ENCODE results near the gene THSD4. TPM values are rescaled to one million over a fixed set of nuclear protein-coding genes. Genes with fewer than 3 reads are reported as not detected.

THSD4 gene
- total RNA-seq, 2 donors from 2014 or later: 0.08 TPM; not detected in 1

GRCh38 chr15:71443538-71443937 is 328.3 kb downstream of the THSD4 start:
- ATAC-seq (replicated peaks): no peak

GRCh38 chr15:71444032-71444810 is 328.9 kb downstream of the THSD4 start:
- Mint-ChIP-seq H3K4me3 (no peak overlapping the region), H3K4me1 (no peaks in the 10 kb centered on the region), H3K9me3 (no peaks in the 10 kb centered on the region), H3K27me3 (peaks cover 3% of the 10 kb centered on the region), H3K36me3 (ENCODE audit: low read depth) (no peaks in the 10 kb centered on the region), H3K27ac (no peak overlapping the region)
- no peak for ATAC-seq (replicated peaks)

More at GRCh38 chr15:71443538-71443937, 328.3 kb downstream of the THSD4 start:
- H3K9me3 Mint-ChIP-seq: no peaks in the 10 kb centered on the region
- H3K4me3 Mint-ChIP-seq: no peak overlapping the region
- no peaks in the 10 kb centered on the region for H3K4me1 Mint-ChIP-seq
- H3K36me3 Mint-ChIP-seq (ENCODE audit: low read depth): no peaks in the 10 kb centered on the region
- peaks cover 3% of the 10 kb centered on the region for H3K27me3 Mint-ChIP-seq
- H3K27ac Mint-ChIP-seq: no peak overlapping the region

- no peaks in the 10 kb centered on the region for H3K4me1 Mint-ChIP-seq
- no peak for ATAC-seq (replicated peaks)
- no peaks in the 10 kb centered on the region for H3K9me3 Mint-ChIP-seq
- no peak overlapping the region for H3K4me3 Mint-ChIP-seq
- no peaks in the 10 kb centered on the region for H3K36me3 Mint-ChIP-seq (ENCODE audit: low read depth)
- H3K27ac Mint-ChIP-seq: no peak overlapping the region
- peaks cover 3% of the 10 kb centered on the region for H3K27me3 Mint-ChIP-seq
Measured at GRCh38 chr15:71444866-71445590, 329.8 kb downstream of the THSD4 start.

- H3K36me3 Mint-ChIP-seq (ENCODE audit: low read depth): no peaks in the 10 kb centered on the region
- no peaks in the 10 kb centered on the region for H3K4me1 Mint-ChIP-seq
- no peak overlapping the region for H3K27ac Mint-ChIP-seq
- no peak for ATAC-seq (replicated peaks)
- no peaks in the 10 kb centered on the region for H3K9me3 Mint-ChIP-seq
- H3K27me3 Mint-ChIP-seq: no peaks in the 10 kb centered on the region
- no peak overlapping the region for H3K4me3 Mint-ChIP-seq
Measured at GRCh38 chr15:71447328-71448250, 332.3 kb downstream of the THSD4 start.

DNA sequence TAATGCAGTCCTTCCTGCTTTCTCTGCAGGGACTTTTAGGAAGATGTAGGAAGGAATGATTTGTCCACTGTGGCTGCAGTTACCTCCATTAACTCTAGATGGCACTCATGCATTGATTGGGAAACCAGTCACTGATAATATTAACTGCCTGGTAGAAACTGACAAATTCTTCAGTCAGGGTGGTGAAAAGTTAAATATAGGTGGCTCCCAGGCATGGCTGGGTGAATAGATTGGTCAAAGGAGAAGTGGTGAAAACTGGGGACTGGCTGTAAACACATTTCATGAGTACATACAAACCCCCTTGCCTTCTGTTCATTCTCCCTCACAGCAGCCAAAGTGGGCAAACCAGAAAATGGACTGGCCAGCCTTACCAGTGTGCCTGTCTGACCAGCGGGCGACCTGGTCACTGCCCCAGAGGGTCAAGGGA is 333.4 kb downstream of the THSD4 start:
- Mint-ChIP-seq H3K27ac (no peak overlapping the region), H3K27me3 (peaks cover 2% of the 10 kb centered on the region), H3K36me3 (ENCODE audit: low read depth) (no peaks in the 10 kb centered on the region), H3K9me3 (no peaks in the 10 kb centered on the region), H3K4me3 (no peak overlapping the region), H3K4me1 (no peaks in the 10 kb centered on the region)
- ATAC-seq (replicated peaks): no peak

DNA sequence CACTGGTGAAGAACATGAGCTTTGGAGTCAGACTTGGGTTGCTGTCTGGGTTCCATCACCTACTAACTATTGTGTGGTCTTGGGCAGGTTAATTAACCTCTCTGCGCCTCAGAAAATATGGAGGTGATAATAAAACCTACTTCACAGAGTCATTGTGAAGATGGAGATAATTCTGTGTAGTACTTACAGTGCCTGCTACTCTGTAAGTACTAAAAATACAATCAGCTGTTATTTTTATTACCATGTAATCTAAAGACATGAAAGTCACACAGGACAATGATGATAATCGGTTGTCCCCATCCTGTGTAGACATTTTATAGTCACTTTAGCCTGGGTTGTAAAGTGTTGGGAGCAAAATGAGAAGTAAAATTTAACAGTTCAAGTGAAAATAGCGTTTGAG is 334.1 kb downstream of the THSD4 start:
- Mint-ChIP-seq H3K27ac (no peak overlapping the region), H3K9me3 (no peaks in the 10 kb centered on the region), H3K4me1 (no peaks in the 10 kb centered on the region), H3K4me3 (no peak overlapping the region), H3K36me3 (ENCODE audit: low read depth) (no peaks in the 10 kb centered on the region), H3K27me3 (peaks cover 3% of the 10 kb centered on the region)
- ATAC-seq (replicated peaks): no peak

- H3K27me3 Mint-ChIP-seq: peaks cover 5% of the 10 kb centered on the region
- no peaks in the 10 kb centered on the region for H3K9me3 Mint-ChIP-seq
- ATAC-seq (replicated peaks): no peak
- H3K36me3 Mint-ChIP-seq (ENCODE audit: low read depth): no peaks in the 10 kb centered on the region
- H3K4me1 Mint-ChIP-seq: no peaks in the 10 kb centered on the region
- H3K27ac Mint-ChIP-seq: no peak overlapping the region
- H3K4me3 Mint-ChIP-seq: no peak overlapping the region
Measured at GRCh38 chr15:71449956-71450355, 334.7 kb downstream of the THSD4 start.

DNA sequence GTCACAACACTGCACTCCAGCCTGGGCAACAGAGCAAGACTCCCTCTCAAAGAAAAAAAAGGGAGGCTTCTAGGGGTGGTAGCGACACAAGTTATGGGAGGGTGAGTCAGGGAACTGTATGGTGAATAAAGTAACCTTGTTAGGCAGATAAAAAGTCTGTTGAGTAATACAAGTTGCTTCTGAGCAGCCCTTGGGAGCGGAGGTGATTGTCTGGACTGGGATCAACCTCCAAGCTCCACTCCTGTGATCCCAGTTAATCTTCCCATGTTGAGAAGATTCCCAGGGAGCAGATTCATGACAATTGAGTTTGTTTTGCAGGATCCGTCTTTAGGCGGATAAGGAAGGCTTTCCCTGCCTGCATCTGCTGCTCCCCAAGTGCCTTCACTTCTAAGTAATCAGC is 335.9 kb downstream of the THSD4 start:
- no peak overlapping the region for H3K27ac Mint-ChIP-seq
- H3K27me3 Mint-ChIP-seq: peaks cover 9% of the 10 kb centered on the region
- no peaks in the 10 kb centered on the region for H3K9me3 Mint-ChIP-seq
- H3K4me3 Mint-ChIP-seq: no peak overlapping the region
- H3K36me3 Mint-ChIP-seq (ENCODE audit: low read depth): no peaks in the 10 kb centered on the region
- ATAC-seq (replicated peaks): no peak
- no peaks in the 10 kb centered on the region for H3K4me1 Mint-ChIP-seq

- H3K9me3 Mint-ChIP-seq: no peaks in the 10 kb centered on the region
- H3K27ac Mint-ChIP-seq: no peak overlapping the region
- no peaks in the 10 kb centered on the region for H3K36me3 Mint-ChIP-seq (ENCODE audit: low read depth)
- H3K4me3 Mint-ChIP-seq: no peak overlapping the region
- ATAC-seq (replicated peaks): no peak
- H3K27me3 Mint-ChIP-seq: peaks cover 9% of the 10 kb centered on the region
- no peaks in the 10 kb centered on the region for H3K4me1 Mint-ChIP-seq
Measured at GRCh38 chr15:71452893-71453292, 337.6 kb downstream of the THSD4 start.

GRCh38 chr15:71454462-71454996 is 339.3 kb downstream of the THSD4 start:
- no peak for ATAC-seq (replicated peaks)
- H3K4me3 Mint-ChIP-seq: no peak overlapping the region

GRCh38 chr15:71455107-71455506 is 339.8 kb downstream of the THSD4 start:
- H3K36me3 Mint-ChIP-seq (ENCODE audit: low read depth): no peaks in the 10 kb centered on the region
- H3K9me3 Mint-ChIP-seq: no peaks in the 10 kb centered on the region
- no peak overlapping the region for H3K4me3 Mint-ChIP-seq
- H3K27ac Mint-ChIP-seq: no peak overlapping the region
- ATAC-seq (replicated peaks): no peak
- no peaks in the 10 kb centered on the region for H3K4me1 Mint-ChIP-seq
- peaks cover 9% of the 10 kb centered on the region for H3K27me3 Mint-ChIP-seq

More at GRCh38 chr15:71454462-71454996, 339.3 kb downstream of the THSD4 start:
- H3K36me3 Mint-ChIP-seq (ENCODE audit: low read depth): no peaks in the 10 kb centered on the region
- H3K27ac Mint-ChIP-seq: no peak overlapping the region
- H3K4me1 Mint-ChIP-seq: no peaks in the 10 kb centered on the region
- peaks cover 9% of the 10 kb centered on the region for H3K27me3 Mint-ChIP-seq
- no peaks in the 10 kb centered on the region for H3K9me3 Mint-ChIP-seq

GRCh38 chr15:71455878-71456277 is 340.6 kb downstream of the THSD4 start:
- no peak for ATAC-seq (replicated peaks)
- no peak overlapping the region for H3K4me3 Mint-ChIP-seq
- no peaks in the 10 kb centered on the region for H3K9me3 Mint-ChIP-seq
- H3K27ac Mint-ChIP-seq: no peak overlapping the region
- H3K27me3 Mint-ChIP-seq: peaks cover 9% of the 10 kb centered on the region
- no peaks in the 10 kb centered on the region for H3K4me1 Mint-ChIP-seq
- H3K36me3 Mint-ChIP-seq (ENCODE audit: low read depth): no peaks in the 10 kb centered on the region

DNA sequence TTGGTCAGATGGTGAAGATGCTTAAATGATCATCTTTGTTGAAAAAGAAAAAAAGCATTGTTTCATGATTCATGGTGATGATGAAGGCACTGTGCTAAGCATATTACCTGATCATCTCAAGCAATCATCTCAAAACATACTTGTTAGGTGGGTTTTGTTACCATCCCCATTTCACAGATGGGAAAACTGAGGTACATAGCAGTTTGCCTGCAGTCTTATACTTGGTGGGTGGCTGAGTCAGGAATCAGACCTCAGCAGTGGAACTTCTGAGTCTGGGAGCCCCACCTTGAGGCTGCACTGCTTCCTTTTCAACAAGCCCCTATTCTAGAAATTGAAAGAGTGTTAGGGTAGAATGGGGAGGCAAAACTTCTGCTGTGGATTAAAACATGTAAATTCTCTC is 341.1 kb downstream of the THSD4 start:
- Mint-ChIP-seq H3K4me3 (no peak overlapping the region), H3K36me3 (ENCODE audit: low read depth) (no peaks in the 10 kb centered on the region), H3K27ac (no peak overlapping the region), H3K27me3 (peaks cover 9% of the 10 kb centered on the region), H3K4me1 (no peaks in the 10 kb centered on the region), H3K9me3 (no peaks in the 10 kb centered on the region)
- ATAC-seq (replicated peaks): no peak

GRCh38 chr15:71456811-71457210 is 341.5 kb downstream of the THSD4 start:
- Mint-ChIP-seq H3K27ac (no peak overlapping the region), H3K27me3 (peaks cover 9% of the 10 kb centered on the region), H3K4me1 (no peaks in the 10 kb centered on the region), H3K4me3 (no peak overlapping the region), H3K36me3 (ENCODE audit: low read depth) (no peaks in the 10 kb centered on the region), H3K9me3 (no peaks in the 10 kb centered on the region)
- ATAC-seq (replicated peaks): no peak

All from activated T-helper 17 cell treated with anti-CD3 and anti-CD28 coated beads, Interleukin-2, amount 50 U/mL, for 72 hours (primary cell).